ENCODE results near the gene PBX4. TPM values are rescaled to one million over a fixed set of nuclear protein-coding genes. Genes with fewer than 3 reads are reported as not detected.

PBX4 gene
- total and polyA plus RNA-seq, 11 donors: 0.43 to 0.69 (median 0.53) TPM; not detected in 8

- intact Hi-C loops (cut with DNase I): loop anchor here in 1 of 10 donors (5.0 kb wide), 1 partner anchor 90 kb away; the partner anchor contains the start of gene GMIP
- DNase-seq (no peak), ATAC-seq (no peak)
- WGBS, 4 donors: 73 to 77% (median 77%) methylated on average over 14 of the region's 14 CpGs
- H3K4me3 ChIP-seq: no peak overlapping the region
- no peak overlapping the region for H3K27ac ChIP-seq
- no peak for TF ChIP-seq POLR2A (IDR thresholded peaks at IDR 0.05)
- TF ChIP-seq, protein P1, sequence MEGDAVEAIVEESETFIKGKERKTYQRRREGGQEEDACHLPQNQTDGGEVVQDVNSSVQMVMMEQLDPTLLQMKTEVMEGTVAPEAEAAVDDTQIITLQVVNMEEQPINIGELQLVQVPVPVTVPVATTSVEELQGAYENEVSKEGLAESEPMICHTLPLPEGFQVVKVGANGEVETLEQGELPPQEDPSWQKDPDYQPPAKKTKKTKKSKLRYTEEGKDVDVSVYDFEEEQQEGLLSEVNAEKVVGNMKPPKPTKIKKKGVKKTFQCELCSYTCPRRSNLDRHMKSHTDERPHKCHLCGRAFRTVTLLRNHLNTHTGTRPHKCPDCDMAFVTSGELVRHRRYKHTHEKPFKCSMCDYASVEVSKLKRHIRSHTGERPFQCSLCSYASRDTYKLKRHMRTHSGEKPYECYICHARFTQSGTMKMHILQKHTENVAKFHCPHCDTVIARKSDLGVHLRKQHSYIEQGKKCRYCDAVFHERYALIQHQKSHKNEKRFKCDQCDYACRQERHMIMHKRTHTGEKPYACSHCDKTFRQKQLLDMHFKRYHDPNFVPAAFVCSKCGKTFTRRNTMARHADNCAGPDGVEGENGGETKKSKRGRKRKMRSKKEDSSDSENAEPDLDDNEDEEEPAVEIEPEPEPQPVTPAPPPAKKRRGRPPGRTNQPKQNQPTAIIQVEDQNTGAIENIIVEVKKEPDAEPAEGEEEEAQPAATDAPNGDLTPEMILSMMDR (IDR thresholded peaks at IDR 0.05): no peak
- H3K4me1 ChIP-seq: peaks cover 0 to 25% (median 2%) of the 10 kb centered on the region in 12 donors
- H3K36me3 ChIP-seq: no peaks in the 10 kb centered on the region
- peaks cover 0 to 18% (median 0%) of the 10 kb centered on the region in 9 donors for H3K27me3 ChIP-seq
- no peaks in the 10 kb centered on the region for H3K9me3 ChIP-seq
These were observed 66.7 kb downstream of the PBX4 start for GRCh38 chr19:19551853-19552192.

- H3K27ac ChIP-seq: no peak overlapping the region
- no peak for TF ChIP-seq POLR2A (IDR thresholded peaks at IDR 0.05)
- TF ChIP-seq, protein P1 (IDR thresholded peaks at IDR 0.05): no peak
- no peaks in the 10 kb centered on the region for H3K36me3 ChIP-seq
- intact Hi-C loops (cut with DNase I): loop anchor here in 1 of 10 donors (5.0 kb wide), 1 partner anchor 91 kb away; the partner anchor contains the start of gene GMIP
- H3K4me3 ChIP-seq: no peak overlapping the region
- H3K4me1 ChIP-seq: peaks cover 0 to 31% (median 2%) of the 10 kb centered on the region in 12 donors
- H3K9me3 ChIP-seq: no peaks in the 10 kb centered on the region
- WGBS, 4 donors: 74 to 95% (median 80%) methylated on average over 4 to 10 of the region's 10 CpGs
- peaks cover 0 to 20% (median 0%) of the 10 kb centered on the region in 9 donors for H3K27me3 ChIP-seq
- DNase-seq (no peak), ATAC-seq (no peak)
These were observed 67.3 kb downstream of the PBX4 start for GRCh38 chr19:19550972-19551852.

DNA sequence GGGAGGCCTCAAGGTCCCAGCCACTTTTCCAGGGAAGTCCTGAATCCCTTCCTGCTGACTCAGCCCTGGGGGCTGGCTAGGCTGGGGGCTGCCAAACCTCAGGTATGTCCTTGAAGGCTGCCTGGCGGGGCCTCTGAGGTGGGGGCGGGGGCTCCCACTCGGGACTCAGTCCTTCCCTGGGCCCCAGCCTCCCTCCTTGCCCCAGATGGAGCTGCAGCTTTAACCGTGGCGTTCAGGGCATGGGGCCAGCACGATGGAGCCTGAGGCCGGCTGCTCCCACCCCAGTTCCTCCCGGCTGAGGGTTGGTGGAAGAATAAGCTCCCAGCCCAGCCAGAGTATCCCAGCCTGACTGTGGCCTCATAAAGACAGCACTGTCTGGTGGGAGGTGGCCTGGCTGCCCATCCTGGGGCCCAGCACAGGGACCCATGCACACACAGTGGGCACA is 68.0 kb downstream of the PBX4 start:
- ATAC-seq (no peak), DNase-seq (no peak)
- WGBS, 4 donors: 25 to 49% (median 35%) methylated on average over 6 to 8 of the region's 8 CpGs
- no peaks in the 10 kb centered on the region for H3K9me3 ChIP-seq
- H3K27me3 ChIP-seq: peaks cover 0 to 27% (median 0%) of the 10 kb centered on the region in 9 donors
- intact Hi-C loops (cut with DNase I): loop anchor here in 1 of 10 donors (5.0 kb wide), 1 partner anchor 92 kb away; the partner anchor contains the start of gene GMIP
- peaks cover 0 to 32% (median 2%) of the 10 kb centered on the region in 12 donors for H3K4me1 ChIP-seq
- H3K27ac ChIP-seq: no peak overlapping the region
- H3K4me3 ChIP-seq: no peak overlapping the region
- no peak for TF ChIP-seq POLR2A (IDR thresholded peaks at IDR 0.05)
- TF ChIP-seq, protein P1 (IDR thresholded peaks at IDR 0.05): no peak
- H3K36me3 ChIP-seq: no peaks in the 10 kb centered on the region

DNA sequence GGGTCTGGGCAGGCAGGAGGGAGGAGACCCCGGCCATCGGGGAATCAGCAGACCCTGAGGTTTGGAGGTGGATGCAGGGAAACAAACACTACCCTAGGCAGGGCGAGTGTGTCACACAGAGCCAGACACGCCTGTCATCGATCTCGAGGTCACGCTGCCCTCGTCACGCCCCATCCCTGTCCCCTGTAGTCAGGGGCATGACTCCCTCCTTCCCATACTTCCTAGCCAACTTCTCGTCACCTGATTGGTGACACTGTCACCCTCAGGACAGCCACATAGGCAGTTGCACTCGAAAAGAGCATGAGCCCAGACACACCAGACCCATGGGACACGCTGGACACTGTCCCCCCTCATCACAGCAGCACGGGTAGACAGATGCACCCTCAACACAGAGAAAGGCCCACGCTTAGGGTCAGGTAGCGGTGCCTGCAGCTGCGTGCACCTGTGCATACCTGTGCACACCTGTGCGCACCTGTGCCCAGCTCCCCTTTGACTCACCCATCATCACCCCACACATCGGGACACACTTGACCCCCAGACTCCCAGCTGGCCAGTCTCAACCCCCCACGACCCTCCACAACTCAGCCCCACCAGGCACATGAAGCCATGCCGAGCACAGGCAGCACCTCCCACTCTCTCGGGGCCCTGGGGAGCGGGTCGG is 68.6 kb downstream of the PBX4 start:
- Histone ChIP-seq H3K4me3 (no peak overlapping the region), H3K27ac (no peak overlapping the region), H3K4me1 (peaks cover 0 to 32% (median 2%) of the 10 kb centered on the region in 12 donors), H3K9me3 (no peaks in the 10 kb centered on the region), H3K36me3 (no peaks in the 10 kb centered on the region), H3K27me3 (peaks cover 0 to 28% (median 0%) of the 10 kb centered on the region in 9 donors)
- intact Hi-C loops (cut with DNase I): loop anchor here in 1 of 10 donors (5.0 kb wide), 1 partner anchor 92 kb away; the partner anchor contains the start of gene GMIP
- no peak for DNase-seq
- TF ChIP-seq, protein P1 (IDR thresholded peaks at IDR 0.05): no peak
- no peak for TF ChIP-seq POLR2A (IDR thresholded peaks at IDR 0.05)
- 42 to 54% (median 52%) methylated on average over 16 to 23 of the region's 23 CpGs for WGBS, 4 donors
- ATAC-seq: no peak

Measured in heart left ventricle (tissue), 16 donors.